Keratinocyte (primary cell): Measurements from ENCODE around the gene OMD. TPM values are rescaled to one million over a fixed set of nuclear protein-coding genes. Genes with fewer than 3 reads are reported as not detected.

Source experiments
- DNase-seq: peaks from one replicate; pipeline ENCODE4 v3.0.0-alpha.2; 2011; ENCODE audit warnings: low read depth, missing footprints, low spot score
- FAIRE-seq: peaks from 2 replicates; lab custom pipeline; 2011; peaks lifted over from hg19 to GRCh38; lab: Jason Lieb, UNC
- H2AFZ ChIP-seq: 2 replicates; pipeline ENCODE4 v1.6.0; 2012; ENCODE audit warnings: low read length, control low read depth, inconsistent platforms; ENCODE audit not compliant: control insufficient read depth
- H3K27ac ChIP-seq: 2 replicates; pipeline ENCODE4 v1.5.1; 2011; ENCODE audit warnings: low read length; ENCODE audit not compliant: control insufficient read depth, insufficient read depth
- H3K27me3 ChIP-seq: 3 replicates; pipeline ENCODE4 v1.6.0; 2011; ENCODE audit warnings: low read length; ENCODE audit not compliant: control insufficient read depth, insufficient read depth; ENCODE audit errors: extremely low read depth
- H3K36me3 ChIP-seq, 2 experiments: 2 replicates in 1 of 2; 3 replicates in 1 of 2; pipeline ENCODE4 v1.5.1; 2011; ENCODE audit warnings: low read length in 2 of 2, mild to moderate bottlenecking in 1 of 2; ENCODE audit not compliant: control insufficient read depth in 2 of 2, insufficient read depth in 2 of 2; ENCODE audit errors: extremely low read depth in 1 of 2
- H3K4me1 ChIP-seq: 3 replicates; pipeline ENCODE4 v1.5.1; 2011; ENCODE audit warnings: low read length; ENCODE audit not compliant: control insufficient read depth, insufficient read depth; ENCODE audit errors: extremely low read depth
- H3K4me2 ChIP-seq: 3 replicates; pipeline ENCODE4 v1.6.0; 2011; ENCODE audit warnings: low read depth, low read length; ENCODE audit not compliant: control insufficient read depth, insufficient read depth; ENCODE audit errors: extremely low read depth
- H3K4me3 ChIP-seq, 3 experiments: fragments of 200-600 bp in 1 of 3; sonication (generic) in 1 of 3; 2 replicates in 2 of 3; 3 replicates in 1 of 3; pipeline ENCODE4 v1.5.1; 2011 to 2016; ENCODE audit warnings: low read length in 3 of 3, mild to moderate bottlenecking in 3 of 3, control low read depth in 2 of 3, inconsistent platforms in 1 of 3, low read depth in 1 of 3, mixed read lengths in 1 of 3, mixed run types in 1 of 3, moderate library complexity in 1 of 3; ENCODE audit not compliant: control insufficient read depth in 2 of 3, insufficient read depth in 2 of 3; ENCODE audit errors: extremely low read depth in 1 of 3
- H3K79me2 ChIP-seq: 2 replicates; pipeline ENCODE4 v1.6.0; 2012; ENCODE audit warnings: low read length; ENCODE audit not compliant: control insufficient read depth, insufficient read depth
- H3K9ac ChIP-seq: 3 replicates; pipeline ENCODE4 v1.6.0; 2011; ENCODE audit warnings: low read length; ENCODE audit not compliant: control insufficient read depth, insufficient read depth; ENCODE audit errors: extremely low read depth
- H3K9me1 ChIP-seq: 3 replicates; pipeline ENCODE4 v1.6.0; 2011; ENCODE audit warnings: low read length; ENCODE audit not compliant: control insufficient read depth, insufficient read depth; ENCODE audit errors: extremely low read depth
- H3K9me3 ChIP-seq: 2 replicates; pipeline ENCODE4 v1.5.1; 2012; ENCODE audit warnings: low read depth, low read length; ENCODE audit not compliant: control insufficient read depth
- H4K20me1 ChIP-seq: 3 replicates; pipeline ENCODE4 v1.6.0; 2011; ENCODE audit warnings: low read length; ENCODE audit not compliant: control insufficient read depth, insufficient read depth; ENCODE audit errors: extremely low read depth
- CTCF ChIP-seq, 3 experiments: IDR thresholded peaks in 1 of 3; conservative IDR thresholded peaks in 1 of 3; optimal IDR thresholded peaks in 1 of 3; 2 replicates in 2 of 3; 3 replicates in 1 of 3; pipeline versions ENCODE3 to v1.5.1; 2011; ENCODE audit warnings: low read length in 3 of 3, mild to moderate bottlenecking in 3 of 3, moderate library complexity in 2 of 3, control low read depth in 1 of 3, inconsistent platforms in 1 of 3; ENCODE audit not compliant: insufficient read depth in 2 of 3; ENCODE audit errors: extremely low read depth in 1 of 3
- EZH2 ChIP-seq: IDR thresholded peaks from one replicate; pipeline ENCODE4 v1.6.1; 2012; ENCODE audit warnings: inconsistent platforms, mild to moderate bottlenecking, low read length, moderate library complexity
- dilution Hi-C: fragments of 300-500 bp; cut with MboI; formaldehyde crosslinking; loops from one replicate; pipeline ENCODE4 v1.7.0; 2020; ENCODE audit warnings: low sequenced_read_pairs; ENCODE audit not compliant: extremely low pct_ligation_motif_present
- polyA plus RNA-seq, 5 experiments: library from polyadenylated mRNA; depleted of rRNA in 3 of 5; stranded (reverse) in 3 of 5; stranded (forward) in 1 of 5; unstranded in 1 of 5; fragments of >200 nt; gene quantifications; 1 replicate in 1 of 5; 2 replicates in 3 of 5; 3 replicates in 1 of 5; pipeline versions ENCODE4 v1.2.1 to v1.2.3, GENCODE V29; 2011 to 2012; ENCODE audit warnings: missing spikeins in 2 of 5, low read depth in 1 of 5, low replicate concordance in 1 of 5

OMD gene
- polyA plus RNA-seq, 1 donor (not counting 4 experiments of a cell fraction or from before 2014, with no cell fraction given): not detected

GRCh38 chr9:92404042-92404836 lies 20.0 kb downstream of the OMD start, which contains the start of gene OGN:
Gene OGN (minus strand): TSS chr9:92404578. CDS start chr9:92403407, 1,171 bp downstream.
- Histone ChIP-seq H3K27me3 (no peaks in the 10 kb centered on the region), H3K4me1 (no peaks in the 10 kb centered on the region), H3K79me2 (no peaks in the 10 kb centered on the region), H2AFZ (no peak within 1 kb of the TSS), H3K9me3 (no peaks in the 10 kb centered on the region), H3K9ac (no peak within 1 kb of the TSS), H3K4me3 (no peak within 1 kb of the TSS), H4K20me1 (no peaks in the 10 kb centered on the region), H3K9me1 (no peaks in the 10 kb centered on the region), H3K36me3 (no peaks in the 10 kb centered on the region), H3K27ac (no peak within 1 kb of the TSS), H3K4me2 (no peak within 1 kb of the TSS)
- no peak for DNase-seq
- dilution Hi-C loops: no loop called here
- TF ChIP-seq CTCF (optimal IDR thresholded peaks at IDR 0.05 in 1 of 3, IDR thresholded peaks at IDR 0.05 in 1 of 3, conservative IDR thresholded peaks at IDR 0.05 in 1 of 3; ENCODE audit: extremely low read depth in 1 of 3, insufficient read depth in 2 of 3, low read length in 3 of 3): no peak
- no peak for TF ChIP-seq EZH2
- FAIRE-seq: no peak

GRCh38 chr9:92402826-92403745 lies 21.2 kb downstream of the OMD start:
- no peak overlapping the region for H2AFZ ChIP-seq

More at GRCh38 chr9:92402826-92403745, 21.2 kb downstream of the OMD start:
- dilution Hi-C loops: no loop called here
- Histone ChIP-seq H3K4me1 (no peaks in the 10 kb centered on the region), H3K4me3 (no peak overlapping the region), H3K4me2 (no peak overlapping the region), H3K9me1 (no peaks in the 10 kb centered on the region), H3K9ac (no peak overlapping the region), H3K36me3 (no peaks in the 10 kb centered on the region), H3K79me2 (no peaks in the 10 kb centered on the region), H4K20me1 (no peaks in the 10 kb centered on the region), H3K9me3 (no peaks in the 10 kb centered on the region), H3K27me3 (no peaks in the 10 kb centered on the region), H3K27ac (no peak overlapping the region)
- TF ChIP-seq EZH2: no peak
- no peak for TF ChIP-seq CTCF (optimal IDR thresholded peaks at IDR 0.05 in 1 of 3, IDR thresholded peaks at IDR 0.05 in 1 of 3, conservative IDR thresholded peaks at IDR 0.05 in 1 of 3; ENCODE audit: extremely low read depth in 1 of 3, insufficient read depth in 2 of 3, low read length in 3 of 3)
- DNase-seq: no peak
- no peak for FAIRE-seq
